Prostate gland (tissue), 2 donors: Measurements from ENCODE around the gene LRP8. TPM values are rescaled to one million over a fixed set of nuclear protein-coding genes. Genes with fewer than 3 reads are reported as not detected.

Source experiments
- DNase-seq: peaks from one replicate; pipeline ENCODE4 v3.0.0-alpha.2; 2019; ENCODE audit warnings: low spot score
- H3K27ac ChIP-seq, 2 donors: fragments of 200-600 bp; sonication (generic); 2 replicates each; pipeline ENCODE4 v1.5.1; 2017 to 2019
- H3K27me3 ChIP-seq: fragments of 200-600 bp; sonication (generic); replicated peaks from 2 replicates; pipeline ENCODE4 v1.5.1; 2019; ENCODE audit not compliant: insufficient read depth
- H3K36me3 ChIP-seq, 2 donors: fragments of 200-600 bp; sonication (generic); 1 replicate in 1 of 2; 2 replicates in 1 of 2; pipeline versions ENCODE4 v1.5.1 to v1.8.1; 2017 to 2019
- H3K4me1 ChIP-seq: fragments of 200-600 bp; sonication (generic); replicated peaks from 2 replicates; pipeline ENCODE4 v1.5.1; 2019
- H3K4me3 ChIP-seq, 2 donors: fragments of 200-600 bp; sonication (generic); 2 replicates each; pipeline ENCODE4 v1.5.1; 2017 to 2019
- H3K9me3 ChIP-seq: fragments of 200-600 bp; sonication (generic); 2 replicates; pipeline ENCODE4 v1.5.1; 2017
- CTCF ChIP-seq, 4 experiments: fragments of 200-600 bp in 2 of 4; fragments of 450-650 bp in 2 of 4; sonication (generic) in 2 of 4; IDR thresholded peaks; 1 replicate in 3 of 4; 2 replicates in 1 of 4; pipeline ENCODE4 v1.5.1; 2016 to 2019; ENCODE audit warnings: antibody characterized with exemption in 4 of 4, mild to moderate bottlenecking in 2 of 4, moderate library complexity in 2 of 4
- POLR2A ChIP-seq: fragments of 450-650 bp; IDR thresholded peaks from one replicate; pipeline ENCODE4 v1.6.1; 2016; ENCODE audit warnings: antibody characterized with exemption, mild to moderate bottlenecking
- POLR2AphosphoS5 ChIP-seq: sonication (generic); formaldehyde crosslinking; IDR thresholded peaks from one replicate; pipeline ENCODE4 v1.6.1; 2017; ENCODE audit warnings: antibody characterized with exemption
- WGBS: methylation state at CpG from one replicate; pipeline ENCODE4 v1.1.5; 2018; 5-methylcytosine and 5-hydroxymethylcytosine counted together
- intact Hi-C: fragments of 100-400 bp; cut with DNase I; formaldehyde crosslinking; loops from one replicate; pipeline ENCODE4 v1.14.2; 2022
- total RNA-seq, 2 donors: library from RNA; depleted of rRNA; stranded (reverse); fragments of >200 nt; gene quantifications; one replicate each; pipeline ENCODE4 v1.1.0, GENCODE V29; 2016

LRP8 gene
- total RNA-seq, 2 donors from 2014 or later, result 6.7 to 130 TPM

- no peak for DNase-seq
- TF ChIP-seq CTCF (IDR thresholded peaks at IDR 0.05), result no peak
- no peak for TF ChIP-seq POLR2AphosphoS5
- TF ChIP-seq POLR2A, result no peak
- H3K27me3 ChIP-seq, result no peaks in the 10 kb centered on the region
- no peak overlapping the region for H3K27ac ChIP-seq
- 72% methylated on average over 20 of the region's 20 CpGs for WGBS
- no peaks in the 10 kb centered on the region for H3K4me1 ChIP-seq
- intact Hi-C loops, result no loop called here
- no peak overlapping the region for H3K4me3 ChIP-seq
- no peaks in the 10 kb centered on the region for H3K36me3 ChIP-seq
- H3K9me3 ChIP-seq, result no peaks in the 10 kb centered on the region
Measured at GRCh38 chr1:53319296-53320101, 8.4 kb downstream of the LRP8 start.

- Histone ChIP-seq H3K9me3 (no peaks in the 10 kb centered on the region), H3K27me3 (no peaks in the 10 kb centered on the region), H3K4me1 (no peaks in the 10 kb centered on the region), H3K36me3 (no peaks in the 10 kb centered on the region), H3K4me3 (no peak overlapping the region), H3K27ac (no peak overlapping the region)
- no peak for DNase-seq
- intact Hi-C loops, result no loop called here
- TF ChIP-seq POLR2AphosphoS5, result no peak
- TF ChIP-seq POLR2A, result no peak
- no peak for TF ChIP-seq CTCF (IDR thresholded peaks at IDR 0.05)
- WGBS, result 90% methylated on average over 13 of the region's 13 CpGs
Measured at GRCh38 chr1:53317646-53318539, 10.0 kb downstream of the LRP8 start.

GRCh38 chr1:53316766-53317581, 10.9 kb downstream of the LRP8 start:
- WGBS, result 58% methylated on average over 15 of the region's 17 CpGs
- H3K4me3 ChIP-seq, result no peak overlapping the region
- no peak for DNase-seq

GRCh38 chr1:53316424-53316765, 11.5 kb downstream of the LRP8 start:
- Histone ChIP-seq H3K9me3 (no peaks in the 10 kb centered on the region), H3K27me3 (no peaks in the 10 kb centered on the region), H3K4me3 (no peak overlapping the region), H3K27ac (no peak overlapping the region), H3K4me1 (no peaks in the 10 kb centered on the region), H3K36me3 (no peaks in the 10 kb centered on the region)
- intact Hi-C loops, result no loop called here
- 56% methylated on average over 1 of the region's 1 CpG for WGBS
- no peak for DNase-seq
- TF ChIP-seq CTCF (IDR thresholded peaks at IDR 0.05) (no peak), POLR2AphosphoS5 (no peak), POLR2A (no peak)

More at GRCh38 chr1:53316766-53317581, 10.9 kb downstream of the LRP8 start:
- Histone ChIP-seq H3K9me3 (no peaks in the 10 kb centered on the region), H3K27me3 (no peaks in the 10 kb centered on the region), H3K36me3 (no peaks in the 10 kb centered on the region), H3K27ac (no peak overlapping the region), H3K4me1 (no peaks in the 10 kb centered on the region)
- intact Hi-C loops, result no loop called here
- TF ChIP-seq POLR2A, result no peak
- TF ChIP-seq POLR2AphosphoS5, result no peak
- no peak for TF ChIP-seq CTCF (IDR thresholded peaks at IDR 0.05)
